Activated CD8-positive, alpha-beta T cell treated with anti-CD3 and anti-CD28 coated beads, Interleukin-2, amount 10 ng/mL, durations not matched to agents 7 days and 5 days (primary cell): ENCODE results near the gene RNF213. TPM values are rescaled to one million over a fixed set of nuclear protein-coding genes. Genes with fewer than 3 reads are reported as not detected.

Source experiments
- microRNA-seq: library from miRNA; unstranded; fragments of <30 nt; microRNA quantifications from one replicate; pipeline ENCODE4 v1.2.0, GENCODE V29; 2022
- total RNA-seq, 2 experiments: library from RNA; stranded (reverse); gene quantifications; one replicate each; pipeline ENCODE4 v1.2.3, GENCODE V29; 2021

RNF213 gene
- total RNA-seq, 2 experiments from 2014 or later = 438 to 455 TPM

Small RNAs within 50 kb of the gene (microRNA-seq; reads per million reads assigned to microRNA genes)
- not detected for gene MIR4730

Other genes with a start within 250 kb of the RNF213 start
- 1 to 10 TPM; 1.3 to 2.1 TPM for gene TBC1D16, start 225.0 kb upstream of the RNF213 start, total RNA-seq
- gene CCDC40, start 224.2 kb upstream of the RNF213 start, total RNA-seq = not detected
- gene GAA, start 159.3 kb upstream of the RNF213 start, total RNA-seq = 10 to 100 TPM; 18.1 to 22.3 TPM
- gene EIF4A3, start 113.7 kb upstream of the RNF213 start, total RNA-seq = 100 to 1,000 TPM; 181 to 183 TPM
- not detected for gene CARD14, start 90.8 kb upstream of the RNF213 start, total RNA-seq
- gene SGSH, start 40.5 kb upstream of the RNF213 start, total RNA-seq = 1 to 10 TPM; 6.9 to 8.2 TPM
- 1 to 10 TPM; 1.4 to 1.6 TPM for gene SLC26A11, start 40.4 kb upstream of the RNF213 start, total RNA-seq
- gene ENDOV, start 154.3 kb downstream of the RNF213 start, total RNA-seq = 10 to 100 TPM; 15.7 to 18.7 TPM
- gene NPTX1, start 215.8 kb downstream of the RNF213 start, total RNA-seq = 10 to 100 TPM; 16.7 to 18.9 TPM